ENCODE measurements around the gene ZAR1L.

DNA sequence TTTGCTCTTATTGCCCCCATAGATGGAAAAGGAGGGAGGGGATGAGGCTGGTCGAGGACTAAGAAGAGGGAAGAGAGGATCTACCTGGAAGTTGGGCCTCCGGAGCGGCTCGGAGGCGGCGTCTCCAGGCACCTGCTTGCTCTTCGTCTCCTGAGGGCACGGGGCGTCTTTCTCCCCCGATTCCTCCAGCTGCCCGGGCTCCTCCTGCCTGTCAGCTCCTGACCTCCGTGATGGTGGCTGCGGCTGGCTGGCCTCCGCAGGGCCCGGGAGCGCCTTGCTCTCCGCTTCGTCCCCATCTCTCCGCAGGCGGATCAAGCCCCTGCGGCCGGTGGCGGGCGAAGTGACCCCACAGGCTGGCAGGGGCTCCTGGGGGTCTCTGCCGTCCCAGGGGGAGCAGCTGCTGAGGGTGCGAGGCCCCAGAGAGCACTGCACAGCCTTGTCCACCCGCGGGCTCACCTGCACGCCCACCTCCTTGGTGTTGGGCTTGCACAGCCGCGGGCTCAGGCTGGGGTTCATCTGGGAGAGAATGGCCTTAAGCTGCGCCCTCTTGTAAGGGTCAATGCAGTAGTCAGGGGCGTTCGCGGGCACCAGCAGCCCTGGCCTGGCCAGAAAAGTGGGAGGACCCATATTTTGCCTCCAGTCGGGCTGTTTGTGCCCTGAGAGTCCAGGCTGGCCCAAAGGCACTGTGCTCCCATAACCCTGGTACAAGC lies 3.8 kb downstream of the ZAR1L start:
- TF ChIP-seq, protein P1, sequence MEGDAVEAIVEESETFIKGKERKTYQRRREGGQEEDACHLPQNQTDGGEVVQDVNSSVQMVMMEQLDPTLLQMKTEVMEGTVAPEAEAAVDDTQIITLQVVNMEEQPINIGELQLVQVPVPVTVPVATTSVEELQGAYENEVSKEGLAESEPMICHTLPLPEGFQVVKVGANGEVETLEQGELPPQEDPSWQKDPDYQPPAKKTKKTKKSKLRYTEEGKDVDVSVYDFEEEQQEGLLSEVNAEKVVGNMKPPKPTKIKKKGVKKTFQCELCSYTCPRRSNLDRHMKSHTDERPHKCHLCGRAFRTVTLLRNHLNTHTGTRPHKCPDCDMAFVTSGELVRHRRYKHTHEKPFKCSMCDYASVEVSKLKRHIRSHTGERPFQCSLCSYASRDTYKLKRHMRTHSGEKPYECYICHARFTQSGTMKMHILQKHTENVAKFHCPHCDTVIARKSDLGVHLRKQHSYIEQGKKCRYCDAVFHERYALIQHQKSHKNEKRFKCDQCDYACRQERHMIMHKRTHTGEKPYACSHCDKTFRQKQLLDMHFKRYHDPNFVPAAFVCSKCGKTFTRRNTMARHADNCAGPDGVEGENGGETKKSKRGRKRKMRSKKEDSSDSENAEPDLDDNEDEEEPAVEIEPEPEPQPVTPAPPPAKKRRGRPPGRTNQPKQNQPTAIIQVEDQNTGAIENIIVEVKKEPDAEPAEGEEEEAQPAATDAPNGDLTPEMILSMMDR (conservative IDR thresholded peaks at IDR 0.05; ENCODE audit: low read depth in 2 of 2), result no peak
- no peak for TF ChIP-seq EZH2 (IDR thresholded peaks at IDR 0.05; ENCODE audit: low read depth, unreplicated experiment)
- TF ChIP-seq CREB1 (CRISPR knock-in tag; IDR thresholded peaks at IDR 0.05; ENCODE audit: low read depth), result no peak
- TF ChIP-seq, protein P2, sequence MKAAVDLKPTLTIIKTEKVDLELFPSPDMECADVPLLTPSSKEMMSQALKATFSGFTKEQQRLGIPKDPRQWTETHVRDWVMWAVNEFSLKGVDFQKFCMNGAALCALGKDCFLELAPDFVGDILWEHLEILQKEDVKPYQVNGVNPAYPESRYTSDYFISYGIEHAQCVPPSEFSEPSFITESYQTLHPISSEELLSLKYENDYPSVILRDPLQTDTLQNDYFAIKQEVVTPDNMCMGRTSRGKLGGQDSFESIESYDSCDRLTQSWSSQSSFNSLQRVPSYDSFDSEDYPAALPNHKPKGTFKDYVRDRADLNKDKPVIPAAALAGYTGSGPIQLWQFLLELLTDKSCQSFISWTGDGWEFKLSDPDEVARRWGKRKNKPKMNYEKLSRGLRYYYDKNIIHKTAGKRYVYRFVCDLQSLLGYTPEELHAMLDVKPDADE (IDR thresholded peaks at IDR 0.05), result no peak
- TF ChIP-seq, protein P3, sequence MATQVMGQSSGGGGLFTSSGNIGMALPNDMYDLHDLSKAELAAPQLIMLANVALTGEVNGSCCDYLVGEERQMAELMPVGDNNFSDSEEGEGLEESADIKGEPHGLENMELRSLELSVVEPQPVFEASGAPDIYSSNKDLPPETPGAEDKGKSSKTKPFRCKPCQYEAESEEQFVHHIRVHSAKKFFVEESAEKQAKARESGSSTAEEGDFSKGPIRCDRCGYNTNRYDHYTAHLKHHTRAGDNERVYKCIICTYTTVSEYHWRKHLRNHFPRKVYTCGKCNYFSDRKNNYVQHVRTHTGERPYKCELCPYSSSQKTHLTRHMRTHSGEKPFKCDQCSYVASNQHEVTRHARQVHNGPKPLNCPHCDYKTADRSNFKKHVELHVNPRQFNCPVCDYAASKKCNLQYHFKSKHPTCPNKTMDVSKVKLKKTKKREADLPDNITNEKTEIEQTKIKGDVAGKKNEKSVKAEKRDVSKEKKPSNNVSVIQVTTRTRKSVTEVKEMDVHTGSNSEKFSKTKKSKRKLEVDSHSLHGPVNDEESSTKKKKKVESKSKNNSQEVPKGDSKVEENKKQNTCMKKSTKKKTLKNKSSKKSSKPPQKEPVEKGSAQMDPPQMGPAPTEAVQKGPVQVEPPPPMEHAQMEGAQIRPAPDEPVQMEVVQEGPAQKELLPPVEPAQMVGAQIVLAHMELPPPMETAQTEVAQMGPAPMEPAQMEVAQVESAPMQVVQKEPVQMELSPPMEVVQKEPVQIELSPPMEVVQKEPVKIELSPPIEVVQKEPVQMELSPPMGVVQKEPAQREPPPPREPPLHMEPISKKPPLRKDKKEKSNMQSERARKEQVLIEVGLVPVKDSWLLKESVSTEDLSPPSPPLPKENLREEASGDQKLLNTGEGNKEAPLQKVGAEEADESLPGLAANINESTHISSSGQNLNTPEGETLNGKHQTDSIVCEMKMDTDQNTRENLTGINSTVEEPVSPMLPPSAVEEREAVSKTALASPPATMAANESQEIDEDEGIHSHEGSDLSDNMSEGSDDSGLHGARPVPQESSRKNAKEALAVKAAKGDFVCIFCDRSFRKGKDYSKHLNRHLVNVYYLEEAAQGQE (IDR thresholded peaks at IDR 0.05; ENCODE audit: unreplicated experiment), result no peak
- no peak for TF ChIP-seq POLR2AphosphoS5 (IDR thresholded peaks at IDR 0.05; ENCODE audit: low read depth)
- TF ChIP-seq EZH2phosphoT487 (IDR thresholded peaks at IDR 0.05; ENCODE audit: unreplicated experiment), result no peak
- no peak for TF ChIP-seq ZNF331 (CRISPR knock-in tag; IDR thresholded peaks at IDR 0.05; ENCODE audit: low read depth)
- no peak for TF ChIP-seq JUNB (IDR thresholded peaks at IDR 0.05; ENCODE audit: unreplicated experiment)
- no peak for TF ChIP-seq NANOG (IDR thresholded peaks at IDR 0.05; ENCODE audit: borderline replicate concordance)
- TF ChIP-seq, protein P4, sequence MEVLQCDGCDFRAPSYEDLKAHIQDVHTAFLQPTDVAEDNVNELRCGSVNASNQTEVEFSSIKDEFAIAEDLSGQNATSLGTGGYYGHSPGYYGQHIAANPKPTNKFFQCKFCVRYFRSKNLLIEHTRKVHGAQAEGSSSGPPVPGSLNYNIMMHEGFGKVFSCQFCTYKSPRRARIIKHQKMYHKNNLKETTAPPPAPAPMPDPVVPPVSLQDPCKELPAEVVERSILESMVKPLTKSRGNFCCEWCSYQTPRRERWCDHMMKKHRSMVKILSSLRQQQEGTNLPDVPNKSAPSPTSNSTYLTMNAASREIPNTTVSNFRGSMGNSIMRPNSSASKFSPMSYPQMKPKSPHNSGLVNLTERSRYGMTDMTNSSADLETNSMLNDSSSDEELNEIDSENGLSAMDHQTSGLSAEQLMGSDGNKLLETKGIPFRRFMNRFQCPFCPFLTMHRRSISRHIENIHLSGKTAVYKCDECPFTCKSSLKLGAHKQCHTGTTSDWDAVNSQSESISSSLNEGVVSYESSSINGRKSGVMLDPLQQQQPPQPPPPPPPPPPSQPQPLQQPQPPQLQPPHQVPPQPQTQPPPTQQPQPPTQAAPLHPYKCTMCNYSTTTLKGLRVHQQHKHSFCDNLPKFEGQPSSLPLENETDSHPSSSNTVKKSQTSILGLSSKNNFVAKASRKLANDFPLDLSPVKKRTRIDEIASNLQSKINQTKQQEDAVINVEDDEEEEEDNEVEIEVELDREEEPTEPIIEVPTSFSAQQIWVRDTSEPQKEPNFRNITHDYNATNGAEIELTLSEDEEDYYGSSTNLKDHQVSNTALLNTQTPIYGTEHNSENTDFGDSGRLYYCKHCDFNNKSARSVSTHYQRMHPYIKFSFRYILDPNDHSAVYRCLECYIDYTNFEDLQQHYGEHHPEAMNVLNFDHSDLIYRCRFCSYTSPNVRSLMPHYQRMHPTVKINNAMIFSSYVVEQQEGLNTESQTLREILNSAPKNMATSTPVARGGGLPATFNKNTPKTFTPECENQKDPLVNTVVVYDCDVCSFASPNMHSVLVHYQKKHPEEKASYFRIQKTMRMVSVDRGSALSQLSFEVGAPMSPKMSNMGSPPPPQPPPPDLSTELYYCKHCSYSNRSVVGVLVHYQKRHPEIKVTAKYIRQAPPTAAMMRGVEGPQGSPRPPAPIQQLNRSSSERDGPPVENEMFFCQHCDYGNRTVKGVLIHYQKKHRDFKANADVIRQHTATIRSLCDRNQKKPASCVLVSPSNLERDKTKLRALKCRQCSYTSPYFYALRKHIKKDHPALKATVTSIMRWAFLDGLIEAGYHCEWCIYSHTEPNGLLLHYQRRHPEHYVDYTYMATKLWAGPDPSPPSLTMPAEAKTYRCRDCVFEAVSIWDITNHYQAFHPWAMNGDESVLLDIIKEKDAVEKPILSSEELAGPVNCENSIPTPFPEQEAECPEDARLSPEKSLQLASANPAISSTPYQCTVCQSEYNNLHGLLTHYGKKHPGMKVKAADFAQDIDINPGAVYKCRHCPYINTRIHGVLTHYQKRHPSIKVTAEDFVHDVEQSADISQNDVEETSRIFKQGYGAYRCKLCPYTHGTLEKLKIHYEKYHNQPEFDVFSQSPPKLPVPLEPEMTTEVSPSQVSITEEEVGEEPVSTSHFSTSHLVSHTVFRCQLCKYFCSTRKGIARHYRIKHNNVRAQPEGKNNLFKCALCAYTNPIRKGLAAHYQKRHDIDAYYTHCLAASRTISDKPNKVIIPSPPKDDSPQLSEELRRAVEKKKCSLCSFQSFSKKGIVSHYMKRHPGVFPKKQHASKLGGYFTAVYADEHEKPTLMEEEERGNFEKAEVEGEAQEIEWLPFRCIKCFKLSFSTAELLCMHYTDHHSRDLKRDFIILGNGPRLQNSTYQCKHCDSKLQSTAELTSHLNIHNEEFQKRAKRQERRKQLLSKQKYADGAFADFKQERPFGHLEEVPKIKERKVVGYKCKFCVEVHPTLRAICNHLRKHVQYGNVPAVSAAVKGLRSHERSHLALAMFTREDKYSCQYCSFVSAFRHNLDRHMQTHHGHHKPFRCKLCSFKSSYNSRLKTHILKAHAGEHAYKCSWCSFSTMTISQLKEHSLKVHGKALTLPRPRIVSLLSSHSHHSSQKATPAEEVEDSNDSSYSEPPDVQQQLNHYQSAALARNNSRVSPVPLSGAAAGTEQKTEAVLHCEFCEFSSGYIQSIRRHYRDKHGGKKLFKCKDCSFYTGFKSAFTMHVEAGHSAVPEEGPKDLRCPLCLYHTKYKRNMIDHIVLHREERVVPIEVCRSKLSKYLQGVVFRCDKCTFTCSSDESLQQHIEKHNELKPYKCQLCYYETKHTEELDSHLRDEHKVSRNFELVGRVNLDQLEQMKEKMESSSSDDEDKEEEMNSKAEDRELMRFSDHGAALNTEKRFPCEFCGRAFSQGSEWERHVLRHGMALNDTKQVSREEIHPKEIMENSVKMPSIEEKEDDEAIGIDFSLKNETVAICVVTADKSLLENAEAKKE (CRISPR knock-in tag; IDR thresholded peaks at IDR 0.05), result no peak
